HG03066 (cell line): ENCODE data around the gene TEX36.
"Not testable (repeated sequence)": the region's sequence is repeated elsewhere in the genome, so short reads cannot be mapped to it uniquely, and the experiment has no call there.

Experiments used
- ATAC-seq: cut with Tn5 transposase; IDR thresholded peaks from one replicate; pipeline ENCODE4 v1.9.1; 2021; ENCODE audit warnings: low read depth; ENCODE audit not compliant: unreplicated experiment

The TEX36 gene

GRCh38 chr10:125683063-125683462 lies at the start of gene TEX36:
Gene TEX36, minus strand, starts transcription at chr10:125683163. Its CDS starts 174 bp downstream, at chr10:125682989.
- ATAC-seq = no peak

- no peak for ATAC-seq
These were observed 44.5 kb upstream of the TEX36 start for GRCh38 chr10:125727436-125727835.

- ATAC-seq = no peak
These were observed 44.0 kb upstream of the TEX36 start for GRCh38 chr10:125726914-125727313.

GRCh38 chr10:125722811-125723210 lies 39.8 kb upstream of the TEX36 start:
- no peak for ATAC-seq

GRCh38 chr10:125721035-125721434 lies 38.1 kb upstream of the TEX36 start:
- peak; percentile 38 for ATAC-seq

GRCh38 chr10:125720002-125720382 lies 37.0 kb upstream of the TEX36 start:
- no peak for ATAC-seq

- ATAC-seq = peak; percentile 87
These were observed 36.4 kb upstream of the TEX36 start, which contains the start of gene EDRF1 for GRCh38 chr10:125719173-125720001. Gene EDRF1, plus strand, starts transcription at chr10:125719709. Its CDS starts 99 bp downstream, at chr10:125719808.

GRCh38 chr10:125714728-125715127 lies 31.8 kb upstream of the TEX36 start:
- not testable (repeated sequence) for ATAC-seq

- ATAC-seq = no peak
These were observed 28.3 kb upstream of the TEX36 start for GRCh38 chr10:125711110-125711750.

GRCh38 chr10:125709553-125710474 lies 26.9 kb upstream of the TEX36 start:
- ATAC-seq = no peak

- ATAC-seq = no peak
These were observed 26.1 kb upstream of the TEX36 start for GRCh38 chr10:125708971-125709503.

- ATAC-seq = no peak
These were observed 24.8 kb upstream of the TEX36 start for GRCh38 chr10:125707541-125708468.

GRCh38 chr10:125700355-125700911 lies 17.5 kb upstream of the TEX36 start:
- ATAC-seq = no peak

- no peak for ATAC-seq
These were observed 16.7 kb upstream of the TEX36 start for GRCh38 chr10:125699562-125700143.

- ATAC-seq = no peak
These were observed 15.6 kb upstream of the TEX36 start for GRCh38 chr10:125698481-125698998.

- not testable (repeated sequence) for ATAC-seq
These were observed 13.9 kb upstream of the TEX36 start for GRCh38 chr10:125696884-125697283.

GRCh38 chr10:125694883-125695282 lies 11.9 kb upstream of the TEX36 start:
- no peak for ATAC-seq

- no peak for ATAC-seq
These were observed 10.5 kb upstream of the TEX36 start for GRCh38 chr10:125693524-125693847.
